C4-2B (cell line): Measurements from ENCODE around the gene MED13L.

Experiments
- CTCF ChIP-seq: fragments of 450-650 bp; conservative IDR thresholded peaks from 2 replicates; pipeline ENCODE4 v1.5.1; 2017; ENCODE audit warnings: mild to moderate bottlenecking
- ZFX ChIP-seq: fragments of 450-650 bp; IDR thresholded peaks from 2 replicates; pipeline ENCODE4 v1.6.1; 2017

GRCh38 chr12:116039081-116039480 lies 238.4 kb downstream of the MED13L start:
- TF ChIP-seq CTCF (no peak), ZFX (no peak)
